Measurements from ENCODE around the gene ZNF598.
"Not testable (repeated sequence)": the region's sequence is repeated elsewhere in the genome, so short reads cannot be mapped to it uniquely, and the experiment has no call there.

ZNF598 gene

GRCh38 chr16:1968146-1968953, 41.3 kb downstream of the ZNF598 start:
- peaks cover 8% of the 10 kb centered on the region for H3K27me3 Mint-ChIP-seq (ENCODE audit: low read depth, poor library complexity)
- H3K27ac Mint-ChIP-seq, result no peak overlapping the region
- DNase-seq, result no peak
- H3K9me3 Mint-ChIP-seq, result no peaks in the 10 kb centered on the region
- H3K4me3 Mint-ChIP-seq, result no peak overlapping the region
- no peak for TF ChIP-seq CTCF (IDR thresholded peaks at IDR 0.05)
- H3K36me3 Mint-ChIP-seq (ENCODE audit: low read depth), result peaks cover 9% of the 10 kb centered on the region
- peaks cover 35% of the 10 kb centered on the region for H3K4me1 Mint-ChIP-seq

- Mint-ChIP-seq H3K27ac (peak within 1 kb of the TSS; percentile 59), H3K4me1 (peaks cover 41% of the 10 kb centered on the region), H3K36me3 (ENCODE audit: low read depth) (peaks cover 20% of the 10 kb centered on the region), H3K4me3 (peak within 1 kb of the TSS; percentile 97), H3K9me3 (no peaks in the 10 kb centered on the region), H3K27me3 (ENCODE audit: low read depth, poor library complexity) (peaks cover 5% of the 10 kb centered on the region)
- TF ChIP-seq CTCF (IDR thresholded peaks at IDR 0.05), result no peak
- no peak for DNase-seq
These were observed 43.2 kb downstream of the ZNF598 start, which contains the start of gene RNF151 for GRCh38 chr16:1966460-1966859. TSS of gene RNF151 (plus strand) at chr16:1966856. CDS start at chr16:1966882, 26 bp downstream.

- Mint-ChIP-seq H3K27me3 (ENCODE audit: low read depth, poor library complexity) (peaks cover 5% of the 10 kb centered on the region), H3K4me1 (peaks cover 43% of the 10 kb centered on the region), H3K4me3 (peak overlapping the region; percentile 97), H3K9me3 (no peaks in the 10 kb centered on the region), H3K36me3 (ENCODE audit: low read depth) (peaks cover 25% of the 10 kb centered on the region), H3K27ac (peak overlapping the region; percentile 95)
- no peak for DNase-seq
- no peak for TF ChIP-seq CTCF (IDR thresholded peaks at IDR 0.05)
These were observed 44.1 kb downstream of the ZNF598 start for GRCh38 chr16:1965396-1966001.

GRCh38 chr16:1964506-1965395, 44.9 kb downstream of the ZNF598 start, which contains the start of gene RPS2:
TSS of gene RPS2 (minus strand) at chr16:1964826. CDS start at chr16:1964625, 201 bp downstream.
- peak within 1 kb of the TSS; percentile 99 for H3K27ac Mint-ChIP-seq
- peaks cover 25% of the 10 kb centered on the region for H3K36me3 Mint-ChIP-seq (ENCODE audit: low read depth)
- H3K4me3 Mint-ChIP-seq, result peak within 1 kb of the TSS; percentile 97
- peaks cover 5% of the 10 kb centered on the region for H3K27me3 Mint-ChIP-seq (ENCODE audit: low read depth, poor library complexity)
- peak; percentile 99 for DNase-seq
- peaks cover 49% of the 10 kb centered on the region for H3K4me1 Mint-ChIP-seq
- no peak for TF ChIP-seq CTCF (IDR thresholded peaks at IDR 0.05)
- no peaks in the 10 kb centered on the region for H3K9me3 Mint-ChIP-seq

- no peak for DNase-seq
- TF ChIP-seq CTCF (IDR thresholded peaks at IDR 0.05), result no peak
- Mint-ChIP-seq H3K27me3 (ENCODE audit: low read depth, poor library complexity) (peaks cover 5% of the 10 kb centered on the region), H3K27ac (peak overlapping the region; percentile 95), H3K9me3 (no peaks in the 10 kb centered on the region), H3K4me3 (peak overlapping the region; percentile 97), H3K36me3 (ENCODE audit: low read depth) (peaks cover 25% of the 10 kb centered on the region), H3K4me1 (peaks cover 49% of the 10 kb centered on the region)
These were observed 45.7 kb downstream of the ZNF598 start for GRCh38 chr16:1963806-1964505.

GRCh38 chr16:1962161-1963153, 47.2 kb downstream of the ZNF598 start:
- not testable (repeated sequence) for H3K9me3 Mint-ChIP-seq; DNase-seq; H3K27me3 Mint-ChIP-seq (ENCODE audit: low read depth, poor library complexity)
- Mint-ChIP-seq H3K4me1 (peaks cover 49% of the 10 kb centered on the region), H3K27ac (peak overlapping the region; percentile 95), H3K36me3 (ENCODE audit: low read depth) (peaks cover 25% of the 10 kb centered on the region), H3K4me3 (peak overlapping the region; percentile 97)

Data from nephron progenitor cell (in vitro differentiated cells).